GM18519 (cell line): Measurements from ENCODE around the gene OTOG.

Experiments used
- ATAC-seq: cut with Tn5 transposase; IDR thresholded peaks from one replicate; pipeline ENCODE4 v1.9.1; 2021; ENCODE audit warnings: mild to moderate bottlenecking, moderate library complexity; ENCODE audit not compliant: unreplicated experiment, low FRiP score

Gene OTOG

DNA sequence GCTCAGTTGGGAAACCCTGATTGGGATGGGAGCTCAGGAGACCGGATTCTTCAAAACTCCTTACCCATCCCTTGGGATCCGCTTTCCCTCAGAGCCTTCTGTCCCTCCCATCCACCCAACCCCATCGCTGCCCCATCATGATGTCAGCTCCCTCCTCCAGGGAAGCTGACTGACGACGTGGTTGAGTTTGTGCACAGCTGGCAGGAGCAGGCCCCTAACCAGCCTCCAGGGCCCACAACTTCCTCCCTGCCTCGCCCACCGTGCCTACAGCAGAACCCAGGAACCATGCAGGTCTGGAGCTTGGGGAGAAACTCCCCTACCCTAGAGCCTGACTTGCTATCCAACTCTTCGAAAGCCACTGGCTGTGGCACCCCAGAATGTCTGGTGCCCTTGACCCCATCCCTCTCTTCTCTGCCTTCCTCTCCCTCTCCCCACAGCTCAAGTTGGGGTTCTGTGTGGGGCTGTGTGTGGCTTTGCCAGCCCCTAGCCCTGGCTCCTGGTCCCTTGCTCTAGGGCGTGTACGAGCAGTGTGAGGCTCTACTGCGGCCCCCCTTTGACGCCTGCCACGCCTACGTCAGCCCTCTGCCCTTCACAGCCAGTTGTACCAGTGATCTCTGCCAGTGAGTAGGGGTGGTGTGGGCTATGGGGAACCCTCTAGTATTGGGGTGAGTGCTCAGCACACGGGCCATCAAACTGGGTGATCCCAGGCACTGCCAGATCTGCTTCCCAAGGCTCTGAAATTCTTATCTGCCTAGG is 11.1 kb downstream of the OTOG start:
- ATAC-seq = no peak

GRCh38 chr11:17558916-17559315 is 11.9 kb downstream of the OTOG start:
- ATAC-seq = no peak

GRCh38 chr11:17559341-17560087 is 12.5 kb downstream of the OTOG start:
- no peak for ATAC-seq

DNA sequence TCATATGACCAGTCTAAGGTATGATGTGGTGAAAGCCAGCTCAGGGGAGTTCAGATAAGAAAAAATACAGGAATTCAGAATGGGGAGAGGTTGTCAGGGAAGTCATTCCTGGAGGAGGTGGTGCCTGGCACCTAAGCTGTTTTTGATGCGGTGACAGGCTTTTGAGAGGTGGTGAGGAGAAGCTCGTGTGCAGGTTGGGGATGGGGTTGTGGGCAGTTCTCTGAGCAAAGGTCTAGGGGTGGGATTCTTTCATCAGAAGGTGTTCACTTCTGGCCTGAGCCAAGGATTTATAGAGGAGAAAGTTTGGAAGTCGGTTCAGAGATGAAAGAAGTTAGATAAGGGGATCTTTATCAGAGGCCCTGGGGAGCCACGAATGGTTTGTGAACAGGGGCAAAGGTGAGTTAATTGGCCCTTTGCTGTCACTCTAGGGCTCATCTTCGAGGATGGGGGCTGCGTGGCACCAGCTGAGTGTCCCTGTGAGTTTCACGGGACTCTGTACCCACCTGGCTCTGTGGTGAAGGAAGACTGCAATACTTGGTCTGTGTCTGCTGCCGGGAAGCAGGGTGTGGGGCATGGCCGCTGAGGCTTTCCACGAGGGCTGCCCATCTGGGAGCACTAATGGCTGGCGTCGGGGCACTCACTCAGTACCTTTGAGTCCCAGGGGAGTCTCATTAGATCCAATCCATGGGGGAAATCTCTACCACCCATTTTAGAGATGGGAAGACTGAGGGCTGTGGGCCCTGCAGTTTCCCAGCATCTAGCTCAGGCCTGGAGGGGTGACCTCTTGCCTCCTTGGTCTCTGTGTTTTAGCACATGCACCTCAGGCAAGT is 13.4 kb downstream of the OTOG start:
- no peak for ATAC-seq

- no peak for ATAC-seq
Observed at GRCh38 chr11:17561111-17561415, 14.0 kb downstream of the OTOG start.

GRCh38 chr11:17561526-17561925 is 14.5 kb downstream of the OTOG start:
- ATAC-seq = no peak

GRCh38 chr11:17563231-17563646 is 16.2 kb downstream of the OTOG start:
- no peak for ATAC-seq

GRCh38 chr11:17563961-17564686 is 17.1 kb downstream of the OTOG start:
- ATAC-seq = no peak

- ATAC-seq = no peak
Observed at GRCh38 chr11:17564687-17565042, 17.6 kb downstream of the OTOG start.

- ATAC-seq = no peak
Observed at GRCh38 chr11:17568944-17569343, 21.9 kb downstream of the OTOG start.

DNA sequence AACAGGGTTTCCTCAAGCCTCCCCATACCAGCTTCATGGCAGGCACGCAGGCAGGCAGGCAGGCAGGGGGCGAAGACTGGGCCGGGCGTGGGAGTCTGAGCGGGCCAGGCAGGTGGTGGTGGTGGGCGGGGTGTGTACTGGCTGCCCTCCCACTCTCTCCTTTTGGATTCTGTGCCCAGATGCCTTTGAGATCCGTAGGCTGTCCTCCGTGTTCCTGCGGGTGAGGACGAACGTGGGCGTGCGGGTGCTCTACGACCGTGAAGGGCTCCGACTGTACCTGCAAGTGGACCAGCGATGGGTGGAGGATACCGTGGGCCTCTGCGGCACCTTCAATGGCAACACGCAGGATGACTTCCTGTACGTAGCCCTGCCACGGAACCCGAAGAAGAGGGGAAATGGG is 23.0 kb downstream of the OTOG start:
- ATAC-seq = no peak

GRCh38 chr11:17571431-17572358 is 24.6 kb downstream of the OTOG start:
- ATAC-seq = no peak

DNA sequence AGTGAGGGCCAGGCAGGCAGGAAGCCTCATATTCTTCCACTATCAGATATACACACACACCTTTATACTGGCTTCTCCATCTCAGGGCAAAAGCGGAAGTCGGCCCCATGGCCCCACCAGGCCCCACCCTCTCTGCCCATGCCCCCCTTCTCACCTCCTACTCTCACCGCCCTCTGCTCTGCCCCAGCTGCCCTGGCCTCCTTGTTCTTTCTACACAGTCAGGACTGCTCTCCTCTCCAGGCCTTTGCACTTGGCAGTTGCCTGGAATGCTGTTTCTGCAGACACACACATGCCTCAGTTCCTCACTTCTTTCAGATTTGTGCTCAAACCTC is 25.3 kb downstream of the OTOG start:
- no peak for ATAC-seq

DNA sequence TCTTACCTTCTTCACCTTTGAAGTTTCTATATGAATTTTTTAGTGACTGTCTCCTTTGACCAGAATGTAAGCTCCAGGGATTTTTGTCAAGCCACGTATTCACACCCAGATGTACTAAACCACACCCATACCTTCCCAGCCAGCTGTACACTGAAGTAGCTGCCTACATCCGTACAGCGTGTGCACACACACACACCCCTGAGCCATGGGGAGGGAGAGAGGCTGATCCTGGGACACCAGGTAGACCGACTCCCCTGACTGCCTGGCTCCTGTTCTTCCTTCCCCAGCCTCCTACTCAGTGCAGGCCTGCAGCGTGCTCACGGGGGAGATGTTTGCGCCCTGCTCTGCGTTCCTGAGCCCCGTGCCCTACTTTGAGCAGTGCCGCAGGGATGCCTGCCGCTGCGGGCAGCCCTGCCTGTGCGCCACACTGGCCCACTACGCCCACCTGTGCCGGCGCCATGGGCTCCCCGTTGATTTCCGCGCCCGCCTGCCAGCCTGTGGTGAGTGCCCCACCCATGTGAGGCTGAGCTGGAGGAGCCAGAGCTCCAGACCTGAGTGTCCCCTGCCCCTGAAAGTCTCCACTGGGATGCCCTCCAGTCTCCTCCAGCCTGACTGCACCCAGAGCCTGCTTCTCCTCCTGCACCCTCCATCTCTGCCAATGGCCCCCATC is 25.9 kb downstream of the OTOG start:
- ATAC-seq = no peak

- ATAC-seq = no peak
Observed at GRCh38 chr11:17573526-17573925, 26.5 kb downstream of the OTOG start.

DNA sequence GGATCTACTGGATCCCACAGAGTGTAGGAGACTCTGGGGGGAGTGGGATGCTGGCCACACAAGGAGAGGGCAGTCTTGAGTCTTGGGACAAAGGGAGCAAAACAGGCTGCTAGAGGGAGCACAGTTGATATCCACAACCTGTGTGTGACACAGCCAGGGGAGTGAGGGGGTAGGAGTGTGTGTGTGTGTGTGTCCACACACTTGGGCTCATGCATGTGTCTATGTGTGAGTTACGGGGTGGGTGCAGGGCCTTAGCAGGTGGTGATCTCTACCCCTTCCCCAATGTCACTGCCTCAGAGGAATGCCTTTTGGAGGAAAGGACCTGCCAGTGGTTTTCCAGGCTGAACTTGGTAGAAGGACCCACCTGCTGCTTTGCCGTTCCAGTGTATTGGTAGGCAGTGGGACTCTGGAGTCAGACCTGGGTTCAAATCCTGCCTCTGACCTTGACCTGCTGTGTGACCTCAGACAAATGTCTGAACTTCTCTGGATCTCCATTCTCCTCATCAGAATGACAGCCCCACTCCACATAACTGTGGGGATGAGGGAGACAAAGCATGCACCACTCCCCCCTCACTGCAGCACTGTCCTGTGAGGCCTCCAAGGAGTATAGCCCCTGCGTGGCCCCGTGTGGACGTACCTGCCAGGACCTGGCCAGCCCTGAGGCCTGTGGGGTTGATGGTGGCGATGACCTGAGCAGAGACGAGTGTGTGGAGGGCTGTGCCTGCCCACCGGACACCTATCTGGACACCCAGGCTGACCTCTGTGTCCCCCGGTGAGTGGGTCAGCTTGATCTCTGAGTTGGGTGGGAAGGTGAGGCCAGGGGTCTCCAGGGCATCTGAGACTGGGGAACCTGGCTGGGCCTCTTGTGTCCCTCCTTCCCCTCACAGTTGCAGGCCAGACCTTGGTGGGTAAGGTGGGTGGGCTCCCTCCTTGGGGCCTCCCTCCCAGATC is 27.4 kb downstream of the OTOG start:
- ATAC-seq = no peak

DNA sequence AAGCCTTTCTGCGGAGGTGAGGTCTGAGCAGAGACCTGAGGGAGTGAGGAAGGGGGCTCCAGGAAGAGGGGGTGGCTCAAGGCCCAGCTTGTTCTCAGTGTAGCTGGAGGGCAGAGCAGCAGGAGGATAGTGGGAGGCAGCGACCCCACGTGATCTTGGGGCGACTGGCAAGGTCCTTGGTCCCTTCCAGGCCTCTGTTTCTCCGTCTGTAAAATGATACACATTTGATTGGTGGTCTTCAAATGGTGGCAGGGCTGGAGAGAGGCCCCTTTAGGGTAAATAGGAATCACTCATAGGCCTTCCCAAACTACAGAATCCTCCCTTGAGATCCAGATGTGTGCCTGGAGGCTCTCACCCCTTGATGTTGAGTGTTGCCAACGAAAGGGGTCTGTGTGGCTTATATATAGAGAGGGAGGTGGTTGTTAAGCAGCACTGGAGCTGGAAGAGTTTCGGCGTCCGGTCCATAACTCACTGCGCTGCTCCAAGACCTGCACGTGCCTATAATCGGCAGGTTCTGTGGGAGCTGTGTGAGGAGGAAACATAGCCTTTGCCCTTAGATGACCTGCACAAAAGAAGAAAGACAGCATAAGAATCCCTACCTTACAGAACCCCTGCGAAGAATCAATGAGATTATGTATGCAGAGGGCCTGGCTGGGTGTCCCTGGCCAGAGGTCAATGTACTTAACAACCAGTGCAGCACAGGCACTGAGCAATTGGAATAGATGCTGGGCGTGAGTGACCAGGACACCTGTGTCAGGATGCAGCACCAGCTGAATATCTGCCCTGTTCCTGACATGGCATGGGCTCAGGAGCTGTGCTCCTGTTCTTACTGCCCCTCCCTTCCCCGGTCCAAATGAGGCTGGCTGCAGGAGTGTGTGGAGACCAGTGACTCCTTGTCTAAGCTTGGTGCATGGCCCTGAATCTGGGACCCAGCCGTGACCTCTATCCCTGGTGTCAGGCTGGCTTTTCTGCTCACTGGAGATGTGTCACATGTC is 28.7 kb downstream of the OTOG start:
- no peak for ATAC-seq
